GM04503 (cell line): ENCODE data around the gene EFCAB8.
"Not testable (repeated sequence)": the region's sequence is repeated elsewhere in the genome, so short reads cannot be mapped to it uniquely, and the experiment has no call there.

Experiments
- DNase-seq: peaks from one replicate; pipeline ENCODE4 v3.0.0-alpha.2; 2012; ENCODE audit warnings: low read depth

Gene EFCAB8

DNA sequence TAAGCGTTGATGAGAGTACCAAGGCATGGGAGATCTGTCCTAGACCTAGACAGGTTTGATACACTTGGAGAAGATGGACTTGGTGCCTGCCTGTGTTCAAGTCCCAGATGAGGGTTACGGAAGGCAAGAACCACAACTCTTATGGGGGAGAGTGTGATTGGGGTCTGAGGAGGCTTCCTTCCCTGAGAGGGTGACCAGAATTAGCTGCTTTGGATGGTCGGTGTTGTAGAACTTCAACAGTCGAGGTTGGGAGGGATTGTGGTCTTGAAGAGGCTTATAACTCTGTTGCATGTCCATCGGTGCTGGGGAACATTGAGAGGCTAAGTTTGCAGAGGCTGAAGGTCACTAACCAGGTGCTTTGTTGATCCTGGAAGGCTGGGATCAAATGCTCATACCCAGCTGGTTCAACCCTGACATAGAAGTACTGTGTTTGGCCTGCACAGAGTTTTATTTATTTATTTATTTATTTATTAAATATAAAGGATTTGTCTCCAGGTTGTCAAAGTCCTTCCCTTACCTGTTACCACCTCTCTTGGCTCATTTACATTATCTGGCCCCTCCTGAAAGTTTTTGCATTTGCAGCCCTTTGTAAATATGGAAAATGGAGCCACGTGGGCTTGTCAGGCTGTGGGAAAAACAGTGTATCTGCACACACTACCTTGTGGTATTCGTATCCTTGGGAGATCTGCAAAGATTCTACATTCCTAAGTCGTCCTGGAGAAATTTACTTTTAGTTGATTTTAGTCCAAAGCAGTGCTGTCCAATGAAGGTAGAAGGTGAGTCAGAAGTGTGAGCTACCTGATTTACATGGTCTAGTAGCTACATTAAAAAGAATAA lies 15.8 kb upstream of the EFCAB8 start:
- no peak for DNase-seq

DNA sequence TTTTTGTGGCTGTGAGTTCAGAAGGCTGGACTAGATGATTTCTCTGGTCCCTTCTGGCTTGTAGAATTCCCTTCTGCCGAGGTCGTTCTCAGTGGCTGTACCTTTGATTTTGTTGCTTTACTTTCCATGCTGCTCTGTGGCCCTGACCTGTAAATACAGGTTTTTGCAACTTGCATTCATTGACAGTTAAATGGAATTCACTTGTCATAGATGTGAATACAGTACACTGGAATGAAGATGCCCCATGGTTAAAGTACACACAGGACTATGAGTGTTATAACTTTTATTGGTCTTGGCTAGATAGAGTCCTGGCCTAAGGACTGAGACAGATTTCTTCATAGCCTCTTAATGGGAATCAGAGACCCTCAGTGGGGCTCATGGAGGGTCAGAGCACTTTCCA lies 12.9 kb upstream of the EFCAB8 start:
- no peak for DNase-seq

DNA sequence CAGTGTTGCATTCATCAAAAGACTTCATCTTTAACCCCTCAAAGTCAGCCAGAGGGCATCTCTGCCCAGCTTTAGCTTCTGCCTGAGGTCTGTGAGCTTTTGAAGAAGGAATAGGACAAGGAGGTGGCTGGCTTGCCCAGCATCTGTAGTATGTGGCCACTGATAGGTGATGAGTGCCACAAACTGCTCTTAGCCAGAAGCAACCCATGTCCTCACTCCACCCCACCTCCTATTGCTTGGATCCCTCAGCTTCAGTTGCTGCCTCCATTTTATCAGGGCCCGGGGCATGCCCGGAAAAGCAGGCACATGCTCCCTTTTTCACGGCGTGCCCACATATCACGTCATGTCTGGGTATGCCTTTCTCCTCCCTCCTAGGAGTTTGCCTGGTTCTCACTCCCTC lies 11.9 kb upstream of the EFCAB8 start:
- DNase-seq, result no peak

DNA sequence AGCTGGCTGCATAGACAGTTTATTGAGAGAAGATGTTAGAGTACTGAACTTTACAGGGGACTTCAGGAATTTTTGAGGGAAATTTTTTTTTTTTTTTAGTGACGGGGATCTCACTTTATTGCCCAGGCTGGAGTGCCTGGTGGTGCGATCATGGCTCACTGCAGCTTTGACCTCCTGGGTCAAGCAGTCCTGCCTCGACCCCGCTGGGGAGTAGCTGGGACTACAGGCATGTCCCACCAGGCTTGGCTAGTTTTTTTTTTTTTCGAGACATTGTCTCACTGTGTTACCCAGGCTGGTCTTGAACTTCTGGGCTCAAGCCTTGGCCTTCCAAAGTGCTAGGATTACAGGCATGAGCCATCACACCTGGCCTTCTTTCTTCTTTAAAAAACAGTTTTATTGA lies 10.8 kb upstream of the EFCAB8 start:
- DNase-seq, result no peak

DNA sequence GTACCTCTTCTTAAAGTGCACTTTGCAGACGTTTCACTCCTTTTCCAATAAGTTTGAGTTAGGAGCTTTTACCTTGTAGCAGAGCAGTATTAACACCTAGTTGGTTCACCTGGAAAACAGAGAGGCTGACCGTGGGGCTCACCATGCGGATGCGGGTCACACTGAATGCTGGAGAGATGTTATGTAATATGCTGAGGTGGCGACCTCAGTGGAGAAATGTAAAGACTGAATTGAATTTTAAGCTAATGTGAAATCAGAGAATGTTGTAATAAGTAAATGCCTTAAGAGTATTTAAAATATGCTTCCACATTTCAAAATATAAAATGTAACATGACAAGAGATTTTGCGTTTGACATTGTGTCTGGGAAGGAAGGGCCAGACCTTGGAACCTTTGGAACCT lies 9.9 kb upstream of the EFCAB8 start:
- DNase-seq, result no peak

DNA sequence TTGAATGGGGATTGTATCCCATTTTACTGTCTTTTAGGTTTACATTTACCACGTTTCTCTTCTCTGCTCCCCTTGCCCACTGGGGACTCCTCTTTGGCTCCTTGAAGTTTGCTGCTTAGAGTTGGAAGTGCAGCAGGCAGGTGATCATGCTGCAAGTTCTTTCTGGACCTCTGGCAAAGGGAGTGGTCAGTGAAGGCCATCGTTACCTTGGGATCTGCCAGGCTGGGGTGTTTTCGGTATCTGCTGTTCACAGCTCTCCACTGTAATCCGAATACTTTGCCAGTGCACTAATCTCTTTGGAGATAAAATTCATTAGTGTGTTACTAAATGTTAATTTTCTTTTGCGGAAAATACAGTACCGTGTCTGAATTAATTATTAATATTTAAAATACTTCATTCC lies 9.1 kb upstream of the EFCAB8 start:
- no peak for DNase-seq

DNA sequence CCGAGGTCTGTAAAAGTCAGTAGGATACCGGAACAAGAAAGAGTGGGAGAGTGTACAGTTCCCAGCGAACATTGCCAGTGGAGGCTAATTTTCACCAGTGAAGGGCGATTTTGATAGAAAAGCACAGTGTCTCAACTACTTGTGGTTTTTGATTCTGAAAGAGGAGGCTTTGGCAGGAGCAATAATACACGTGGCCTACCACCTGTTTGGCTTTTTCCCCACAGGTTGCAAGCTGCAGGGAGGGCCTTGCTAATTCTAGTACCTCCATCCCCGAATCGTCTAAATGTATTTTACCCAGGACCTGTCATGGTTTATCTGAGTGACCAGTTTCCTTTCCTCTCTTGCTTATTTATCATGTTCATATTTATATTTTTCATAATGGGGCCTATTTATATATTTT lies 3.3 kb upstream of the EFCAB8 start:
- DNase-seq, result no peak

DNA sequence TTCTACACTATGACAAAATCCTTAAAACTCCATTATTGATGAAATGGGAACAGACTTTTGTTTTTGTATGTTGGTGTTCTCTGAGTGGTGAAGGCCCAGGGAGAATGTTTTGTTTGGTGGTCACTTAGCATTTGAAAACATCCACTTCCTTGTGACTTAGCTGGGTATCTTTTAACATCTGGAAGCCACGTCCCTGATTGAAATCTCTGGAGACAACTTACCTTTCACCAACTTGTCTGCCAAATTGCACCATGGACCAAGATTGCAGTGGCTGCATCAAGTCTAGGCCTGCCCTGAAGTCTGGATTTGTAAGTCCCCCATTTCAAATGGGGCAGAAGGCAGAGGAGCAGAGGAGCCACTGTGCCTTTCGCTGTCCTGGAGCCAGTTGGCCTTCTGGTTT lies 534 bp upstream of the EFCAB8 start:
- no peak for DNase-seq

DNA sequence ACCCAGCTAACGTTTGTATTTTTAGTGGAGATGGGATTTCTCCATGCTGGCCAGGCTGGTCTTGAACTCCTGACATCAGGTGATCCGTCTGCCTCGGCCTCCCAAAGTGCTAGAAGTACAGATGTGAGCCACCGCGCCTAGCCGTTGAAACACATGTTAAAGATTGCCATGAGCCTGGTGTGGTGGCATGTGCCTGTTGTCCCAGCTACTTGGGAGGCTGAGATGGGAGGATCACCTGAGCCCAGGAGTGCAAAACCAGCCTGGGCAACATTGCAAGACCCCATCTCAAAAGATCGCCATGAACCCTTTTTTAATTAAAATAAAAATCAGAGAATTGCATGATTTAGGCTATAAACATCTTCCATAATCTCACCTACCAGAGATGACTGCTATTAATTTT lies 2.7 kb downstream of the EFCAB8 start:
- DNase-seq, result no peak

DNA sequence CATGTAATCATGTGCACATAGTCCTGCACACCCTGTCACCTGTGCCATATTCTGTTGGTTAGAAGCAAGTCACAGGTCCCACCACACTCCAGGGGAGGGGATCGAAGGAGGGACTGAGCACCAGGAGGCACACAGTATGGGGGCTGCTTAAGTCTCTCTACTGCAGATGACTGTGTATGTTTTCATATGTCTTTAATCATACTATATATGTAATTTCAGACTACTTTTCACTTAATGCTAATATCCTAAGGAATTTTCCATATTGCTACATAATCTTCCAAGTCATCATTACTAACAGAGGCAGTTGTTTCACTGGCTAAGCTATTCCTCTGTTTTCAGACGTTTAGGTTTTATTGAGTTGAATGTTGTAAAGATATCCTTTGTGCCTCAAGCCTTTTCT lies 10.8 kb downstream of the EFCAB8 start:
- DNase-seq, result no peak

DNA sequence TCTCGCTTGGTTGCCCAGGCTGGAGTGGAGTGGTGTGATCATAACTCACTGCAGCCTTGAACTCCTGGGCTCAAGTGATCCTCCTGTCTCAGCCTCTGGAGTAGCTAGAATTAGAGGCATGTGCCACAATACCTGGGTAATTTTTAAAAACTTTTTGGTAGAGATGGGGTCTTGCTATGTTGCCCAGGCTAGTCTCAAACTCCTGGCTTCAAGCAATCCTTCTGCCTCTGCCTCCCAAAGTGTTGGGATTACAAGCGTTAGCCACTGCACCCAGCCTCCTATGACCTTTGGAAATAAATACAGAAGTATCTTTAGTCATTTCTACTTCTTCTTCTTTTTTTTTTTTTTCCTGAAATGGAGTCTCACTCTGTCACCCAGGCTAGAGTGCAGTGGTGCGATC lies 11.8 kb downstream of the EFCAB8 start:
- not testable (repeated sequence) for DNase-seq

DNA sequence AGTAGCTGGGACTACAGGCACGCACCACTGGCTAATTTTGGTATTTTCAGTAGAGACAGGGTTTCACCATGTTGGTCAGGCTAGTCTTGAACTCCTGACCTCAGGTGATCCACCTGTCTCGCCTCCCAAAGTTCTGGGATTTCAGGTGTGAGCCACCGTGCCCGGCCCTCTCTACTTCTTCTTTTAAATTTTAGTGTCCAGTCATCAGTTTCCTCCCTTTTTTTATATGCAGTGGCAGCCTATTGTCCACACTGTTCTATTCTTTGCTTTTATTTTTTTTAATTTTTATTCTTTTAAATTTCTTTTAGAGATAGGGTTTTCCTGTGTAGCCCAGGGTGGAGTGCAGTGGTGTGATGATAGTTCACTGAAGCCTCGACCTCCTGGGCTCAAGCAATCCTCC lies 12.3 kb downstream of the EFCAB8 start:
- no peak for DNase-seq

DNA sequence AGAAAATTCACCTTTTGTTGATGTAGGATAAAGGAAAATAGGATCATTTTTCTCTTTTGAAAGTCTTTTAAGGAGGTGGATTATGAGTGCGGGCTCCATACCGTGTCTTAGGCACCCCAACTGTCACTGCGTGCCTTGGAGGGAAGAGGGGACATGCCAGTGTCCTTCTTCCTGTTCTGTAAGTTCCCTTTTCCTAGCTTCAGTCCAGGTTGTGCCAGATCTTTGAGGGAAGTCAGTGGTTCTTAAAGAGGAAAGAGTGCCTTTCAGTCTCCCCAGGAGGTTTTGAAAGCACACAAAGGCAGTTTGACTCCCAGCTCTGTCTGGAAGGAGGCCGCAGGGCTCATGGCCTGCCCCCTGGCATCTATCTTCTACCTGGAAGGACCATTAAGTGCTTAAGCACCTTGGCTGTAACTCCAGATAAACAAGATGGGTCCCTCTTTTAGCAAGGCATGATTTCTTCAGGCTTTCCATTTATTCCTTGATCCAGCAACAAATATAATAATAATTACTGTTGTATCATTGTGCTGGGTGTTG lies 13.0 kb downstream of the EFCAB8 start:
- DNase-seq, result no peak

DNA sequence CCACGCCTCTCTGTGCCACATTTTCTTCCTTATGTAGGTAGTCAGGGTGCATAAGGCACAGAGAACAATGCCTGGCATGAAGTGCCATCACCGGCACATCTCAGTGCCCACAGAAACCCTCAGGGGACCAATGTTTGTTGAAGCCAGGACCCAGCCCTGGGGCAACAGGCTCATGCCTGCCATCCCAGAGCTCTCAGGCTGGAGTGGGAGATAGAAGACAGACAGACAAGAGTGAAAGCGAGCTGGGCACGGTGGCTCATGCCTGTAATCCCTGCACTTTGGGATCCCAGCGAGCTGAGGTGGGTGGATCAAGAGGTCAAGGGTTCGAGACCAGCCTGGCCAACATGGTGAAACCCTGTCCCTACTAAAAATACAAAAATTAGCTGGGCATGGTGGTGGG lies 13.5 kb downstream of the EFCAB8 start:
- DNase-seq, result no peak

DNA sequence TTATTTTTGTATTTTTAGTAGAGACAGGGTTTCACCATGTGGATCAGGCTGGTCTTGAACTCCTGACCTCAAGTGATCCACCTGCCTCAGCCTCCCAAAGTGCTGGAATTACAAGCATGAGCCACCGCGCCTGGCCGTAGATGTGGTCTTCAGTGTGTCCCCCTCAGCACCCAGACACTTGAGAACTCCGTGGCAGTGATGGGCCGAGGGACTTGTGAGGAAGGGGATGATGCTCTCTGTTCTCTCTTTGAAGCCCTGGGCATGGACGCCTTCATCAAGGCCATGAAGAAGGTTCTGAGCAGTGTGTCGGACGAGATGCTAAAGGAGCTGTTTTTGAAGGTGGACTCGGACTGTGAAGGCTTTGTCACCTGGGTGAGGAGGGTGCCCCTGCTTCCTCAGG lies 16.9 kb downstream of the EFCAB8 start:
- DNase-seq, result no peak

DNA sequence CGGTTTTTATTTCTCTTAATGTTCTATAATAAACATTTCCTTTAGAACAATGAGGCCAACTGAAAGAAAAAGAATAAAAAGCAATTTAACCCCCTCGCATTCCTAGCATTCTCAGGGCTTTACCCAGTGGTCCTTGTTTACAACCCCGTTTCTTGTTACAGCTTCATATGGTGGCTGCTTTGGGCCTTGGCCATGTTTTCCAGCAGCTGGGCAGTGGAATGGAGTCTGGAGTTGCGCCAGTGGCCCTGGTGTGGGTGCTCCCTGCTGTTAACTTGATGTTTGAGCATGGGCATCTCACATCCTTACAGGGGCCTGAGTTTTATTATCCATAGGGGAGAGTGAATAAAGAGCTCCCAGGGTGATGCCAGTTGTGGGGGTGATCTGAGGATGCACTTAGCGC lies 18.8 kb downstream of the EFCAB8 start:
- DNase-seq, result no peak

DNA sequence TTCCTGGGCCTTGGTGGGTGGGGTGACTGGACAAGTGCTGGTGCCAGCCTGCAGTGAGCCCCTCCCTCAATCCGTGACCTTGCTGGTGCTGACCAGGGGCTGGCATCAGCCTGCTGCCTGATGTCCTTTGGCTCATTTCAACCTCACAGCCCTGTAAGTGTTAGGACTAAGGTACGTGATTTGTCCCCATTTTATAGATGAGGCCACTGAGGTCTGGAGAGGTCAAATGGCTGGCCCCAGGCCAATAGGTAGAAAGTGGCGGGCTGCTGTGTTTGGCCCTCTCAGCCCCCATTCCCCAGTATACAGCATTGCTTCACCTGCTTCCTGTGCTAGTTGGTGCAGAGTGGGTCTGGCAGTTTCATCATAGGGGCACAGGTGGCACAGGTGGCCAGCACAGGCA lies 20.1 kb downstream of the EFCAB8 start:
- no peak for DNase-seq

DNA sequence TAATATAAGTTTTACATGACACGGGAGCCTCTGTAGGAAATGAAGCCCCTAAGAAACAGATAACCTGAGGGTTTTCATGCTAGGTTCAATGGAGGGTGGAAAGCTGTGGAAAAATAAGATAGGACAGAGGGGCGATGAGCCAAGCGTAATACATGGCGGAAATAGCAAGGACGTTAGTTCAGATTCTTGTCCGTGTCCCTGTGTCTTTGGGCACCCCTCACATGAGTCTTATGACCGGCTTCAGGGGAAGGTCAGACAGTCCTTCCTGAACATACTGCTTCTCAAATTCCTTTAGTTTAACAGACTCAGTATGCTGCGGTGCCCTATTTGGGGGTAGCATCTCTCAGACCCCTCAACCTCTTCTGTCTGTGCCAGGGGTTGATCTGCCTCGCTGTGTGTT lies 20.8 kb downstream of the EFCAB8 start:
- no peak for DNase-seq

DNA sequence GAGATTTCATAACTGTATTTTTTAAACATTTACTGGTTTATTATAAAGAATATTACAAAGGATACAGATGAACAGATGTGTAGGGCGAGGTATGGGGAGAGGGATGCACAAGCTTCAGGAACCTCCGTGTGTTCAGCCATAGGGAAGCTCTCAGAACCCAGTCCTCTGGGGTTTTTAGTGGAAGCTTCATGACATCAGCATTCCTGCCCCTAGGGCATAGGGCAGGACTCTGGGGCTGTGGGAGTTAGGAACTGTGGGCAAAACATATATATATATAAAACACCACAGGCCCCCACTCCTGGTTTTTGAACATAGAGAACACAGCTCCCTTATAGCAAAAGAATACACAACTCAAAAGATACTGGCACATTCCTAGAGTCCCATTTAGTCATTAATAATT lies 21.9 kb downstream of the EFCAB8 start:
- no peak for DNase-seq

DNA sequence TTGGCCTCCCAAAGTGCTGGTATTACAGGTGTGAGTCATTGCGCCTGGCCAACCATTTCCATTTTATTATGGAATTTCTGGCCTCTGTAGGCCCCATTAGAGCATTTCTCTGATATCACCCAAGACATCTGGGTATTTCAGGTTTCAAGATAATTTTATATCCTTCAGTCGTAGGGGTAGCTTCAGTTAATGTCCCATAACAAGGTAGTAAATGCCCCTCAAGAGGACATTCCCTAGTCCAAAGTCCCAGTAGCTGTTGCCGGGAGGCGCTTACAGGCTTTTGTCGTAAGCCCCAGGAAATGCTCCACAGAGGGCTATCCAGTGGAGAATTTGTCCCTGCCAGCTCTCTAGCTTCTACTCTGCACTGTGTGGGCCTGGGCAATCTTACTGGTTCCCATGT lies 24.4 kb downstream of the EFCAB8 start:
- no peak for DNase-seq

DNA sequence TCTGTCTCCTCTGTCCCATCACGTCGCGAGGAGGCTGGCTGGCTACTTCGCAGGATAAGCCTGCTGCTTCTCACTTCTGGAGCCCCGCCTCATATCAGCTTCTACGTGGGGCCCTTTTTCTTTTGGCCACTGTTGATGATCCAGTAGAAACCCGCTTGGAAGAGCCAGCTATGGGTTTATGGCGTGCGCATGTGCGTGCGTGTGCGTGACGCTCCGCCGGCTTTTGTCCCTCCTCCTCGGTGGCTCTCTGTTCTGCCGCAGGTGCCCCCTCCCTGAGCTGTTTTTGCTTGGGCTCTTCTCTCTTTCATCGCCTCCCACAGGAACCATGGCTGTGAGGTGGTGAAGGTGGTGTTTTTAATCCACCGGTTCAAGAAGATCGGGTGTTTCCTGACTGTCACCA lies 26.5 kb downstream of the EFCAB8 start:
- DNase-seq, result no peak

DNA sequence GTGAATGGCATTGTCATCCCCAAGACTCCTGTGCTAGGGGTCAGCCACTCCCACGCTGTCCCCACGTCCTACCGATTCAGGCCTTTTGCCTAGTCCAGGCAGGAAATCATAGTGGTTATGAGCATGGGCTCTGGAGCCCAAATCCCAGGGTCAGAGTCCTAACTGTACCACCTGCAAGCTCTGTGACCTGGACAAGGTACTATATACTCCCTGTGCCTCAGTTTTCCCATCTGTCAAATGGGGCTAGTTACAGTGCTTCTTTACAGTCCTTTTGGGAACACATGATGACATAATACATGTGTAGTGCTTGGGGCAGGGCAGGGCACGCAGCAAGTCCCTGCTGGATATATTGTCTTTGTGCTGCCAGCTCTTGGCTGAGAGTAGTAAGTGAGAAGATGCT lies 27.2 kb downstream of the EFCAB8 start:
- no peak for DNase-seq

DNA sequence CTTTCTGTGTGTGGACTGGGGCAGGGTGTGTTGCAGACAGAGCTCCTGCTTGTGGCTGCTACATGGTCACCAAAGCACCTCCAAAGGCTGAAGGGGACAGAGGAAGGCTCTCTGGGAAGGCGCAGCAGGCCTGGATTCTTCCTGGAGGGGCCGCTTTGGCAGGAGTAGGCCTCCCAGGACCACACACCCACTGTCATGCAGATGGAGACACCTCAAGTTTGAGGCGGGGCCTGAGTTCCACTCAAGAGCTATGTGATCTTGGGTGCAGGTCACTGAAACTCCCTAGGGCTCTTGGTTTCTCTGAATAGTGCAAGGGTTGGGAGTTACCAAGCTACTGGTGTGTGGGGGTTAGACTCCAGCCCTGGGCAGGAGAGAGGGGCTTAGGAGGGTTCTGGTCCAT lies 27.9 kb downstream of the EFCAB8 start:
- DNase-seq, result no peak

DNA sequence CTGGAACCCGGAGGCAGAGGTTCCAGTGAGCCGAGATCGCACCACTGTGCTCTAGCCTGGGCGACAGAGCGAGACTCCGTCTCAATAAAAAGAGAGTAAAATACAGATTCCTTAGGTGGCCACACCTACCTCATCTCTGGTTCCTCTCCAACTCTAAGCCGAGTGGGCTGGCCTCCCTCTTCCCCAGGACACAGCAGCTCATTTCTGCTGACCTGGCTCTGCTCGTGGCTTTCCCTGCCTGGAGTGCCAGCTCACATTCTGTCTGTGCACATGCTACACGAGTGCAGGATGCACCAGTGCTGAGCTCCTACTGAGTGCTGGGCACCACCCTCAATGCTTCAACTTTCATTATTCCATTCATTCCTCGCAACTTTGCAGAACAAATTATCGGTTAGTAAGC lies 28.8 kb downstream of the EFCAB8 start:
- no peak for DNase-seq
